ENCODE data around the gene ALDH1L1. TPM values are rescaled to one million over a fixed set of nuclear protein-coding genes. Genes with fewer than 3 reads are reported as not detected.

ALDH1L1 gene
- polyA plus RNA-seq, 3 donors = not detected

DNA sequence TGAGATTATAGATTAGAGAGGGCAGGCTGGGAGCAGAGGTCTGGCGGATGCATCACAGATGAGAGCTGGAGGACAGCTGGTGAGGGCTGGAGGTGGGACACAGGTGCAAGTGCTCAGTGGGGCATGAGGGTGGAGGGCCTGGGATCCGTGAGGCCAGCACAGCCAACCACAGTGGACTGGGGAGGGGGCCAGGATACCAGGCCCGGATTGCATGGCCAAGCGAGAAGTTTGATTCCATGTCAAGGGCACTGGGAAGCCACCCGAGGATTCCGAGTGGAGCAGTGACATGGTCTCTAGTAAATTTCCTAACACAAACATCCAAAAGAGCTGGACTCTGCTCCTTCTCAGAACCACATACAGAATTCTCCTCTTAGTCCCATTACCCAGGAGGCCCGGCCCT, 52.5 kb downstream of the ALDH1L1 start:
- Histone ChIP-seq H3K4me1 (ENCODE audit: control insufficient read depth in 1 of 2, insufficient read depth in 2 of 2, low read length in 2 of 2) (peaks cover 5 to 14% of the 10 kb centered on the region in 2 donors), H3K36me3 (replicated peaks in 1 of 2; ENCODE audit: control insufficient read depth in 1 of 2, insufficient read depth in 2 of 2, low read length in 2 of 2) (no peaks in the 10 kb centered on the region), H3K4me3 (replicated peaks in 1 of 3; ENCODE audit: low read depth in 2 of 3, low read length in 3 of 3) (no peak overlapping the region), H3K27me3 (ENCODE audit: control insufficient read depth in 2 of 2, insufficient read depth in 2 of 2, low read length in 2 of 2) (no peaks in the 10 kb centered on the region), H3K9me3 (replicated peaks in 1 of 2; ENCODE audit: control insufficient read depth in 1 of 2, insufficient read depth in 1 of 2, low read length in 2 of 2) (no peaks in the 10 kb centered on the region), H3K27ac (ENCODE audit: low read depth in 1 of 2, low read length in 2 of 2) (no peak overlapping the region), H3K4me2 (replicated peaks; ENCODE audit: extremely low read depth, low read length, poor library complexity, severe bottlenecking) (no peak overlapping the region), H2AFZ (ENCODE audit: insufficient read depth, low read depth, low read length, poor library complexity, severe bottlenecking) (no peak overlapping the region), H3K9ac (ENCODE audit: insufficient read depth, low read length, poor library complexity, severe bottlenecking) (no peak overlapping the region), H4K20me1 (ENCODE audit: insufficient read depth, low read length) (no peaks in the 10 kb centered on the region), H3K79me2 (ENCODE audit: insufficient read depth, low read length) (no peaks in the 10 kb centered on the region)
- Mint-ChIP-seq H3K4me3 (no peak overlapping the region), H3K27me3 (ENCODE audit: low read depth in 3 of 3) (peaks cover 0 to 7% (median 6%) of the 10 kb centered on the region in 3 donors), H3K36me3 (no peaks in the 10 kb centered on the region), H3K9me3 (peaks cover 0 to 2% (median 0%) of the 10 kb centered on the region in 7 donors), H3K27ac (no peak overlapping the region), H3K4me1 (peaks cover 10% of the 10 kb centered on the region)
- no peak for TF ChIP-seq CTCF (IDR thresholded peaks at IDR 0.05)
- intact Hi-C loops (cut with micrococcal nuclease) = no loop called here
- WGBS (ENCODE audit: insufficient coverage) = 86% methylated on average over 6 of the region's 7 CpGs
- DNase-seq = no peak

DNA sequence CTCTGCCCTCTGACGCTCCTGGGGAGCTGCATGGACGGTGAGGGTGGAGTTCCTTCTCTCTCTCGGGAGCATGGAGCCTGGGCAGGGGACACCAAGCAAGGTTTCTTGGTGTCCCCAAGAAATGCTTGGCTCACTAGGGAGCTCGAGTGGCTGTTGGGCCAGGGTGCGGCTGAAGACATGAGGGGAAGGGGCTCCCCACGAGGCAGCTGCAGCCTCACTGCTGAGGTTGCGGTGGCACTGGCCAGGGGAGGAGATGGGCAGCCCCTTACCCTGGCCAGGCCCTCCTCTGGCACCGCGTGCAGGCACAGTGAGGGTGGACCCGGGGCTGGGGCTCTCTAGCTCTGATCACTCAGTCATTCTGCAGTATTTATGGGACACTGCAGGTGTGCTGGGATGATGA, 52.9 kb downstream of the ALDH1L1 start:
- Histone ChIP-seq H3K4me1 (ENCODE audit: control insufficient read depth in 1 of 2, insufficient read depth in 2 of 2, low read length in 2 of 2) (peaks cover 5 to 14% of the 10 kb centered on the region in 2 donors), H3K27ac (ENCODE audit: low read depth in 1 of 2, low read length in 2 of 2) (no peak overlapping the region), H3K9ac (ENCODE audit: insufficient read depth, low read length, poor library complexity, severe bottlenecking) (no peak overlapping the region), H2AFZ (ENCODE audit: insufficient read depth, low read depth, low read length, poor library complexity, severe bottlenecking) (no peak overlapping the region), H3K9me3 (replicated peaks in 1 of 2; ENCODE audit: control insufficient read depth in 1 of 2, insufficient read depth in 1 of 2, low read length in 2 of 2) (no peaks in the 10 kb centered on the region), H3K27me3 (ENCODE audit: control insufficient read depth in 2 of 2, insufficient read depth in 2 of 2, low read length in 2 of 2) (no peaks in the 10 kb centered on the region), H3K79me2 (ENCODE audit: insufficient read depth, low read length) (no peaks in the 10 kb centered on the region), H3K4me2 (replicated peaks; ENCODE audit: extremely low read depth, low read length, poor library complexity, severe bottlenecking) (no peak overlapping the region), H3K4me3 (replicated peaks in 1 of 3; ENCODE audit: low read depth in 2 of 3, low read length in 3 of 3) (no peak overlapping the region), H4K20me1 (ENCODE audit: insufficient read depth, low read length) (no peaks in the 10 kb centered on the region), H3K36me3 (replicated peaks in 1 of 2; ENCODE audit: control insufficient read depth in 1 of 2, insufficient read depth in 2 of 2, low read length in 2 of 2) (no peaks in the 10 kb centered on the region)
- intact Hi-C loops (cut with micrococcal nuclease) = no loop called here
- WGBS (ENCODE audit: insufficient coverage) = 84% methylated on average over 10 of the region's 10 CpGs
- Mint-ChIP-seq H3K36me3 (no peaks in the 10 kb centered on the region), H3K9me3 (peaks cover 0 to 2% (median 0%) of the 10 kb centered on the region in 7 donors), H3K27ac (no peak overlapping the region), H3K4me3 (no peak overlapping the region), H3K27me3 (ENCODE audit: low read depth in 3 of 3) (peaks cover 2 to 7% (median 5%) of the 10 kb centered on the region in 3 donors), H3K4me1 (peaks cover 10% of the 10 kb centered on the region)
- TF ChIP-seq CTCF (IDR thresholded peaks at IDR 0.05) = no peak
- no peak for DNase-seq
